Skeletal muscle tissue (tissue), 4 donors: ENCODE data around the gene TRIM17. TPM values are rescaled to one million over a fixed set of nuclear protein-coding genes. Genes with fewer than 3 reads are reported as not detected.

ENCODE experiments used
- H3K27ac ChIP-seq: one replicate; pipeline ENCODE4 v1.7.0; 2013; ENCODE audit warnings: mild to moderate bottlenecking, low read depth, low read length, inconsistent platforms
- H3K27me3 ChIP-seq, 3 donors: one replicate each; pipeline ENCODE4 v1.7.0; 2013; ENCODE audit warnings: low read length in 3 of 3; ENCODE audit not compliant: control insufficient read depth in 3 of 3, insufficient read depth in 3 of 3
- H3K36me3 ChIP-seq, 3 donors: one replicate each; pipeline ENCODE4 v1.7.0; 2013; ENCODE audit warnings: low read length in 3 of 3; ENCODE audit not compliant: control insufficient read depth in 3 of 3, insufficient read depth in 3 of 3
- H3K4me1 ChIP-seq, 3 donors: one replicate each; pipeline ENCODE4 v1.7.0; 2013; ENCODE audit warnings: low read length in 3 of 3, mild to moderate bottlenecking in 3 of 3; ENCODE audit not compliant: control insufficient read depth in 3 of 3, insufficient read depth in 3 of 3
- H3K4me3 ChIP-seq, 3 donors: one replicate each; pipeline ENCODE4 v1.7.0; 2013; ENCODE audit warnings: low read length in 3 of 3
- H3K9ac ChIP-seq, 3 donors: one replicate each; pipeline ENCODE4 v1.7.0; 2013; ENCODE audit warnings: low read length in 3 of 3, mild to moderate bottlenecking in 3 of 3, moderate library complexity in 2 of 3, low read depth in 1 of 3
- H3K9me3 ChIP-seq, 3 donors: one replicate each; pipeline ENCODE4 v1.7.0; 2013; ENCODE audit warnings: low read length in 3 of 3; ENCODE audit not compliant: control insufficient read depth in 3 of 3
- total RNA-seq: library from RNA; depleted of rRNA; stranded (reverse); fragments of >200 nt; gene quantifications from one replicate; pipeline ENCODE4 v1.2.3, GENCODE V29; 2014
- donor health status: Osteomylitis.

Gene TRIM17
- total RNA-seq, 1 donor from 2014 or later = 0.52 TPM

GRCh38 chr1:228411548-228412430 lies 4.9 kb downstream of the TRIM17 start:
- H3K9me3 ChIP-seq = no peaks in the 10 kb centered on the region
- H3K9ac ChIP-seq = no peak overlapping the region
- H3K36me3 ChIP-seq = no peaks in the 10 kb centered on the region
- no peak overlapping the region for H3K4me3 ChIP-seq
- H3K27ac ChIP-seq = no peak overlapping the region
- peaks cover 20 to 26% (median 24%) of the 10 kb centered on the region in 3 donors for H3K27me3 ChIP-seq
- peaks cover 6 to 15% (median 15%) of the 10 kb centered on the region in 3 donors for H3K4me1 ChIP-seq

- Histone ChIP-seq H3K36me3 (no peaks in the 10 kb centered on the region), H3K27ac (no peak overlapping the region), H3K27me3 (peaks cover 18 to 23% (median 22%) of the 10 kb centered on the region in 3 donors), H3K9me3 (no peaks in the 10 kb centered on the region), H3K9ac (no peak overlapping the region), H3K4me3 (no peak overlapping the region), H3K4me1 (peaks cover 5 to 16% (median 13%) of the 10 kb centered on the region in 3 donors)
These were observed 5.5 kb downstream of the TRIM17 start for GRCh38 chr1:228411121-228411520.

- H3K27me3 ChIP-seq = peaks cover 14 to 18% (median 18%) of the 10 kb centered on the region in 3 donors
- H3K36me3 ChIP-seq = no peaks in the 10 kb centered on the region
- H3K4me1 ChIP-seq = peaks cover 2 to 15% (median 10%) of the 10 kb centered on the region in 3 donors
- no peak overlapping the region for H3K27ac ChIP-seq
- no peaks in the 10 kb centered on the region for H3K9me3 ChIP-seq
- H3K9ac ChIP-seq = no peak overlapping the region
- H3K4me3 ChIP-seq = no peak overlapping the region
These were observed 6.0 kb downstream of the TRIM17 start for GRCh38 chr1:228410671-228411070.

GRCh38 chr1:228410015-228410414 lies 6.6 kb downstream of the TRIM17 start:
- no peak overlapping the region for H3K9ac ChIP-seq
- no peaks in the 10 kb centered on the region for H3K36me3 ChIP-seq
- no peak overlapping the region for H3K4me3 ChIP-seq
- peaks cover 8 to 20% (median 16%) of the 10 kb centered on the region in 3 donors for H3K4me1 ChIP-seq
- no peaks in the 10 kb centered on the region for H3K9me3 ChIP-seq
- peaks cover 7 to 13% (median 11%) of the 10 kb centered on the region in 3 donors for H3K27me3 ChIP-seq
- no peak overlapping the region for H3K27ac ChIP-seq

GRCh38 chr1:228408869-228409805 lies 7.5 kb downstream of the TRIM17 start:
- H3K4me3 ChIP-seq = no peak overlapping the region
- H3K4me1 ChIP-seq = peaks cover 11 to 27% (median 21%) of the 10 kb centered on the region in 3 donors
- H3K9ac ChIP-seq = no peak overlapping the region
- no peak overlapping the region for H3K27ac ChIP-seq
- H3K27me3 ChIP-seq = peaks cover 0 to 4% (median 3%) of the 10 kb centered on the region in 3 donors
- peaks cover 0 to under 1% (median 0%) of the 10 kb centered on the region in 3 donors for H3K36me3 ChIP-seq
- no peaks in the 10 kb centered on the region for H3K9me3 ChIP-seq

GRCh38 chr1:228408041-228408868 lies 8.4 kb downstream of the TRIM17 start:
- no peak overlapping the region for H3K27ac ChIP-seq
- H3K36me3 ChIP-seq = peaks cover 0 to 4% (median 0%) of the 10 kb centered on the region in 3 donors
- no peak overlapping the region for H3K9ac ChIP-seq
- H3K9me3 ChIP-seq = no peaks in the 10 kb centered on the region
- peaks cover 11 to 31% (median 22%) of the 10 kb centered on the region in 3 donors for H3K4me1 ChIP-seq
- no peak overlapping the region for H3K4me3 ChIP-seq
- no peaks in the 10 kb centered on the region for H3K27me3 ChIP-seq

- H3K9ac ChIP-seq = peak overlapping the region; percentile 47 to 79 (median 59)
- H3K4me3 ChIP-seq = peak overlapping the region; percentile 79 to 85 (median 82)
- H3K36me3 ChIP-seq = peaks cover 0 to 6% (median 3%) of the 10 kb centered on the region in 3 donors
- H3K9me3 ChIP-seq = no peaks in the 10 kb centered on the region
- H3K27ac ChIP-seq = no peak overlapping the region
- no peaks in the 10 kb centered on the region for H3K27me3 ChIP-seq
- H3K4me1 ChIP-seq = peaks cover 14 to 31% (median 22%) of the 10 kb centered on the region in 3 donors
These were observed 9.3 kb downstream of the TRIM17 start for GRCh38 chr1:228407106-228408040.

GRCh38 chr1:228405979-228406228 lies 10.8 kb downstream of the TRIM17 start:
- peak overlapping the region; percentile 67 to 86 (median 70) for H3K9ac ChIP-seq

More at GRCh38 chr1:228405979-228406228, 10.8 kb downstream of the TRIM17 start:
- H3K9me3 ChIP-seq = no peaks in the 10 kb centered on the region
- peaks cover 14 to 31% (median 22%) of the 10 kb centered on the region in 3 donors for H3K4me1 ChIP-seq
- no peaks in the 10 kb centered on the region for H3K27me3 ChIP-seq
- H3K27ac ChIP-seq = no peak overlapping the region
- peaks cover 0 to 6% (median 3%) of the 10 kb centered on the region in 3 donors for H3K36me3 ChIP-seq
- peak overlapping the region; percentile 72 to 88 (median 85) for H3K4me3 ChIP-seq
